Fibroblast of the aortic adventitia (primary cell): ENCODE measurements around the gene RPF1. TPM values are rescaled to one million over a fixed set of nuclear protein-coding genes. Genes with fewer than 3 reads are reported as not detected.
A peak's percentile ranks its signal among the peaks of the same experiment; 100 is the strongest.

Experiments
- DNase-seq: peaks from one replicate; pipeline ENCODE4 v3.0.0-alpha.2; 2010; ENCODE audit warnings: low read depth
- H3K4me3 ChIP-seq: 2 replicates; pipeline ENCODE4 v1.5.1; 2011; ENCODE audit warnings: low read depth, mild to moderate bottlenecking, control low read depth, low read length, moderate library complexity
- CTCF ChIP-seq: IDR thresholded peaks from 2 replicates; pipeline ENCODE4 v1.5.1; 2011; ENCODE audit warnings: mild to moderate bottlenecking, low read length, control low read depth, inconsistent platforms; ENCODE audit not compliant: insufficient read depth
- total RNA-seq: library from RNA; depleted of rRNA; stranded (reverse); fragments of >200 nt; gene quantifications from 2 replicates; pipeline ENCODE4 v1.2.3, GENCODE V29; 2012; ENCODE audit warnings: low replicate concordance

The RPF1 gene
- total RNA-seq, 1 donor = 51.6 TPM

GRCh38 chr1:84467298-84467697 is 11.8 kb upstream of the RPF1 start:
- no peak overlapping the region for H3K4me3 ChIP-seq
- DNase-seq = no peak
- TF ChIP-seq CTCF = no peak

- H3K4me3 ChIP-seq = no peak overlapping the region
- no peak for DNase-seq
- no peak for TF ChIP-seq CTCF
Observed at GRCh38 chr1:84476225-84476624, 2.8 kb upstream of the RPF1 start.

GRCh38 chr1:84479998-84480397 is 932 bp downstream of the RPF1 start:
- H3K4me3 ChIP-seq = peak overlapping the region; percentile 85
- TF ChIP-seq CTCF = no peak
- no peak for DNase-seq

- DNase-seq = no peak
- TF ChIP-seq CTCF = no peak
- H3K4me3 ChIP-seq = peak overlapping the region; percentile 85
Observed at GRCh38 chr1:84480650-84481049, 1.6 kb downstream of the RPF1 start.

GRCh38 chr1:84481317-84481716 is 2.3 kb downstream of the RPF1 start:
- no peak overlapping the region for H3K4me3 ChIP-seq
- no peak for DNase-seq
- no peak for TF ChIP-seq CTCF

- H3K4me3 ChIP-seq = no peak overlapping the region
- DNase-seq = no peak
- no peak for TF ChIP-seq CTCF
Observed at GRCh38 chr1:84488107-84488506, 9.0 kb downstream of the RPF1 start.

- no peak overlapping the region for H3K4me3 ChIP-seq
- no peak for DNase-seq
- no peak for TF ChIP-seq CTCF
Observed at GRCh38 chr1:84489766-84490165, 10.7 kb downstream of the RPF1 start.
